ENCODE results near the gene C6orf120. TPM values are rescaled to one million over a fixed set of nuclear protein-coding genes. Genes with fewer than 3 reads are reported as not detected.

C6orf120 gene
- total and polyA plus RNA-seq, 2 donors (not counting 1 experiment from before 2014, with no cell fraction given): 9.7 to 27.1 TPM

DNA sequence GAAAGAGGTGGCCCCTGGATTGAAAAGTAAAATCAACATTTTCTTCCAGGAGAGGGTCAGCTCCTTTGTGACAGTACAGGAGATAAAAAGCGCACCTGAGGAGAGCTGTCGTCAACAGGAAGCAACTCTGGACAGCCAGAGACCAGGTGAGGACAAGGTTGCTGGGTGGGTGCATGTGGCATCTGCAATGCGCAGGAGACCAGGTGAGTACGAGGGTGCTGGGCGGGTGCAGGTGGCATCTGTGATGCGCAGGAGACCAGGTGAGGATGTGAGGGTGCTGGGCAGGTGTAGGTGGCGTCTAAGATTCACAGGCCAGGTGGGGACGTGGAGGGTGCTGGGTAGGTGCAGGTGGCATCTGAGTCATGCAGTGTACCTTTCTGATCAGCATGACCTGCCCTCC, 38.5 kb upstream of the C6orf120 start:
- POLR2A ChIA-PET: no interaction called here
- no peak for DNase-seq

GRCh38 chr6:169664227-169664626, 37.7 kb upstream of the C6orf120 start:
- H2AFZ ChIP-seq (ENCODE audit: insufficient read depth, low read depth, low read length, poor library complexity, severe bottlenecking): no peak overlapping the region
- H3K9ac ChIP-seq (ENCODE audit: low read length): no peak overlapping the region
- ATAC-seq (ENCODE audit: low read depth) (no peak), DNase-seq (no peak)
- 95% methylated on average over 14 of the region's 14 CpGs for WGBS (ENCODE audit: insufficient coverage)
- TF ChIP-seq EZH2 (IDR thresholded peaks at IDR 0.05; ENCODE audit: borderline replicate concordance, insufficient read depth, low read depth, low read length, poor library complexity, severe bottlenecking) (no peak), CTCF (IDR thresholded peaks at IDR 0.05) (no peak)
- POLR2A ChIA-PET: no interaction called here
- H3K4me2 ChIP-seq (replicated peaks; ENCODE audit: low read depth, low read length, poor library complexity, severe bottlenecking): no peak overlapping the region
- H3K9me3 ChIP-seq (ENCODE audit: control extremely low read depth in 1 of 3, control insufficient read depth in 2 of 3, insufficient read depth in 1 of 3, low read length in 2 of 3): no peaks in the 10 kb centered on the region
- intact Hi-C loops (cut with micrococcal nuclease): no loop called here
- H3K4me3 ChIP-seq (ENCODE audit: control extremely low read depth in 1 of 5, extremely low read depth in 1 of 5, insufficient read depth in 1 of 5, low read depth in 2 of 5, low read length in 4 of 5): no peak overlapping the region
- no peaks in the 10 kb centered on the region for H3K27me3 Mint-ChIP-seq
- CTCF ChIA-PET: no interaction called here
- H4K20me1 ChIP-seq (ENCODE audit: control insufficient read depth, insufficient read depth, low read length, poor library complexity, severe bottlenecking): no peaks in the 10 kb centered on the region
- no peaks in the 10 kb centered on the region for H3K9me3 Mint-ChIP-seq (ENCODE audit: insufficient read depth)
- no peaks in the 10 kb centered on the region for H3K4me1 Mint-ChIP-seq
- no peaks in the 10 kb centered on the region for H3K4me1 ChIP-seq (ENCODE audit: control insufficient read depth in 2 of 2, insufficient read depth in 2 of 2, low read length in 2 of 2)
- H3K27ac Mint-ChIP-seq: no peak overlapping the region
- H3K27me3 ChIP-seq (replicated peaks in 1 of 4; ENCODE audit: control extremely low read depth in 1 of 4, control insufficient read depth in 3 of 4, insufficient read depth in 4 of 4, low read length in 3 of 4): no peaks in the 10 kb centered on the region
- H3K36me3 ChIP-seq (replicated peaks in 1 of 2; ENCODE audit: control extremely low read depth in 1 of 2, control insufficient read depth in 1 of 2, extremely low read depth in 1 of 2, insufficient read depth in 2 of 2, low read length in 1 of 2): peaks cover 2 to 17% of the 10 kb centered on the region in 2 experiments
- H3K27ac ChIP-seq (ENCODE audit: low read length in 2 of 2): no peak overlapping the region
- no peaks in the 10 kb centered on the region for H3K79me2 ChIP-seq (ENCODE audit: control insufficient read depth, insufficient read depth, low read length)
- no peak overlapping the region for H3K4me3 Mint-ChIP-seq

More for the DNA sequence above, 38.5 kb upstream of the C6orf120 start:
- Histone ChIP-seq H2AFZ (ENCODE audit: insufficient read depth, low read depth, low read length, poor library complexity, severe bottlenecking) (no peak overlapping the region), H3K4me1 (ENCODE audit: control insufficient read depth in 2 of 2, insufficient read depth in 2 of 2, low read length in 2 of 2) (no peaks in the 10 kb centered on the region), H3K4me3 (ENCODE audit: control extremely low read depth in 1 of 5, extremely low read depth in 1 of 5, insufficient read depth in 1 of 5, low read depth in 2 of 5, low read length in 4 of 5) (no peak overlapping the region), H3K4me2 (replicated peaks; ENCODE audit: low read depth, low read length, poor library complexity, severe bottlenecking) (no peak overlapping the region), H3K27ac (ENCODE audit: low read length in 2 of 2) (no peak overlapping the region), H3K79me2 (ENCODE audit: control insufficient read depth, insufficient read depth, low read length) (no peaks in the 10 kb centered on the region), H3K9me3 (ENCODE audit: control extremely low read depth in 1 of 3, control insufficient read depth in 2 of 3, insufficient read depth in 1 of 3, low read length in 2 of 3) (no peaks in the 10 kb centered on the region), H3K36me3 (replicated peaks in 1 of 2; ENCODE audit: control extremely low read depth in 1 of 2, control insufficient read depth in 1 of 2, extremely low read depth in 1 of 2, insufficient read depth in 2 of 2, low read length in 1 of 2) (peaks cover 2 to 17% of the 10 kb centered on the region in 2 experiments), H4K20me1 (ENCODE audit: control insufficient read depth, insufficient read depth, low read length, poor library complexity, severe bottlenecking) (no peaks in the 10 kb centered on the region), H3K9ac (ENCODE audit: low read length) (no peak overlapping the region), H3K27me3 (replicated peaks in 1 of 4; ENCODE audit: control extremely low read depth in 1 of 4, control insufficient read depth in 3 of 4, insufficient read depth in 4 of 4, low read length in 3 of 4) (no peaks in the 10 kb centered on the region)
- CTCF ChIA-PET: no interaction called here
- Mint-ChIP-seq H3K27ac (no peak overlapping the region), H3K4me3 (no peak overlapping the region), H3K27me3 (no peaks in the 10 kb centered on the region), H3K4me1 (no peaks in the 10 kb centered on the region), H3K9me3 (ENCODE audit: insufficient read depth) (no peaks in the 10 kb centered on the region)
- WGBS (ENCODE audit: insufficient coverage): 98% methylated on average over 8 of the region's 8 CpGs
- no peak for TF ChIP-seq CTCF (IDR thresholded peaks at IDR 0.05)
- TF ChIP-seq EZH2 (IDR thresholded peaks at IDR 0.05; ENCODE audit: borderline replicate concordance, insufficient read depth, low read depth, low read length, poor library complexity, severe bottlenecking): no peak
- no peak for ATAC-seq (ENCODE audit: low read depth)
- intact Hi-C loops (cut with micrococcal nuclease): no loop called here

Measured in B cell (primary cell).